Caco-2 (cell line): ENCODE data around the gene SNN. TPM values are rescaled to one million over a fixed set of nuclear protein-coding genes. Genes with fewer than 3 reads are reported as not detected.

Experiments used
- BruUV-seq: library from RNA; stranded (reverse); fragments of 400-500 nt; replicated peaks from 2 replicates; lab custom pipeline; 2021; lab: Mats Ljungman, UMichigan
- CTCF ChIA-PET: fragments of 300-600 bp; sonication (Branson Sonifier 250); formaldehyde crosslinking; loops from one replicate; lab custom pipeline; 2022; ENCODE audit warnings: antibody characterized with exemption; lab: Charles Lee
- POLR2A ChIA-PET: fragments of 300-600 bp; sonication (Branson Sonifier 250); formaldehyde crosslinking; loops from one replicate; lab custom pipeline; 2022; ENCODE audit warnings: antibody characterized with exemption; lab: Charles Lee
- DNase-seq, 2 experiments: peaks; one replicate each; pipeline versions ENCODE4 v3.0.0 to v3.0.0-alpha.2; 2020 to 2022
- H3K27me3 ChIP-seq: replicated peaks from 2 replicates; pipeline ENCODE4 v1.6.0; 2011; ENCODE audit warnings: low read length; ENCODE audit not compliant: control insufficient read depth, insufficient read depth
- H3K36me3 ChIP-seq: 2 replicates; pipeline ENCODE4 v1.5.1; 2011; ENCODE audit warnings: low read length; ENCODE audit not compliant: control insufficient read depth, insufficient read depth
- H3K4me1 ChIP-seq: fragments of 250-450 bp; sonication (Bioruptor Pico); 2 replicates; pipeline ENCODE4 v1.5.1; 2020; ENCODE audit warnings: mild to moderate bottlenecking
- H3K4me3 ChIP-seq: 2 replicates; pipeline ENCODE4 v1.5.1; 2011; ENCODE audit warnings: low read depth, mild to moderate bottlenecking, control low read depth, low read length
- H3K9me3 ChIP-seq: fragments of 250-450 bp; sonication (Bioruptor Pico); 2 replicates; pipeline ENCODE4 v1.5.1; 2020; ENCODE audit warnings: mild to moderate bottlenecking, moderate library complexity
- H3K27ac Mint-ChIP-seq: one replicate; pipeline ENCODE4 v1.8.0; 2022; ENCODE audit warnings: mixed read lengths; ENCODE audit not compliant: unreplicated experiment
- H3K27me3 Mint-ChIP-seq: one replicate; pipeline ENCODE4 v1.8.0; 2022; ENCODE audit warnings: mixed read lengths; ENCODE audit not compliant: insufficient read depth, unreplicated experiment
- H3K36me3 Mint-ChIP-seq: one replicate; pipeline ENCODE4 v1.8.0; 2022; ENCODE audit warnings: mild to moderate bottlenecking, mixed read lengths; ENCODE audit not compliant: insufficient read depth, unreplicated experiment
- H3K4me1 Mint-ChIP-seq: one replicate; pipeline ENCODE4 v1.8.0; 2022; ENCODE audit warnings: low read depth, mixed read lengths; ENCODE audit not compliant: unreplicated experiment
- H3K4me3 Mint-ChIP-seq: one replicate; pipeline ENCODE4 v1.8.0; 2022; ENCODE audit warnings: mild to moderate bottlenecking, moderate library complexity, mixed read lengths; ENCODE audit not compliant: unreplicated experiment
- H3K9me3 Mint-ChIP-seq: one replicate; pipeline ENCODE4 v1.8.0; 2022; ENCODE audit warnings: mixed read lengths; ENCODE audit not compliant: unreplicated experiment
- CTCF ChIP-seq, 2 experiments: fragments of 200-600 bp in 1 of 2; IDR thresholded peaks; 1 replicate in 1 of 2; 2 replicates in 1 of 2; pipeline versions ENCODE4 v1.5.1 to v1.8.0; 2011 to 2022; ENCODE audit warnings: antibody characterized with exemption in 1 of 2, control low read depth in 1 of 2, inconsistent platforms in 1 of 2, low read depth in 1 of 2, low read length in 1 of 2, mild to moderate bottlenecking in 1 of 2, moderate library complexity in 1 of 2; ENCODE audit not compliant: insufficient read depth in 1 of 2, severe bottlenecking in 1 of 2, unreplicated experiment in 1 of 2
- intact Hi-C: fragments of 100-400 bp; cut with micrococcal nuclease; formaldehyde crosslinking; loops from one replicate; pipeline ENCODE4 v1.10.0; 2022; ENCODE audit not compliant: unreplicated experiment
- total RNA-seq: library from RNA; stranded (reverse); gene quantifications from 2 replicates; pipeline ENCODE4 v1.2.3, GENCODE V29; 2022

Gene SNN
- total RNA-seq, 1 experiment from 2014 or later = 12.8 TPM

GRCh38 chr16:11677959-11678881, 10.0 kb downstream of the SNN start:
- Histone ChIP-seq H3K9me3 (no peaks in the 10 kb centered on the region), H3K27me3 (no peaks in the 10 kb centered on the region), H3K4me1 (peaks cover 13% of the 10 kb centered on the region), H3K36me3 (peaks cover 5% of the 10 kb centered on the region), H3K4me3 (no peak overlapping the region)
- intact Hi-C loops = no loop called here
- POLR2A ChIA-PET = no interaction called here
- Mint-ChIP-seq H3K9me3 (no peaks in the 10 kb centered on the region), H3K27me3 (no peaks in the 10 kb centered on the region), H3K4me1 (peaks cover 6% of the 10 kb centered on the region), H3K4me3 (no peak overlapping the region), H3K27ac (no peak overlapping the region), H3K36me3 (peaks cover 48% of the 10 kb centered on the region)
- CTCF ChIA-PET = no interaction called here
- no peak for TF ChIP-seq CTCF (IDR thresholded peaks at IDR 0.05; ENCODE audit: insufficient read depth in 1 of 2, low read depth in 1 of 2, low read length in 1 of 2, severe bottlenecking in 1 of 2, unreplicated experiment in 1 of 2)
- DNase-seq = no peak
- no TSS peak for BruUV-seq

GRCh38 chr16:11679250-11679649, 11.0 kb downstream of the SNN start:
- Histone ChIP-seq H3K4me3 (no peak overlapping the region), H3K4me1 (peaks cover 13% of the 10 kb centered on the region), H3K36me3 (peaks cover 5% of the 10 kb centered on the region), H3K9me3 (no peaks in the 10 kb centered on the region), H3K27me3 (no peaks in the 10 kb centered on the region)
- H3K9me3 Mint-ChIP-seq = no peaks in the 10 kb centered on the region
- no peak overlapping the region for H3K27ac Mint-ChIP-seq
- TF ChIP-seq CTCF (IDR thresholded peaks at IDR 0.05; ENCODE audit: insufficient read depth in 1 of 2, low read depth in 1 of 2, low read length in 1 of 2, severe bottlenecking in 1 of 2, unreplicated experiment in 1 of 2) = no peak
- intact Hi-C loops = no loop called here
- H3K36me3 Mint-ChIP-seq = peaks cover 57% of the 10 kb centered on the region
- H3K4me1 Mint-ChIP-seq = peaks cover 6% of the 10 kb centered on the region
- POLR2A ChIA-PET = no interaction called here
- BruUV-seq = no TSS peak
- CTCF ChIA-PET = no interaction called here
- no peak overlapping the region for H3K4me3 Mint-ChIP-seq
- H3K27me3 Mint-ChIP-seq = no peaks in the 10 kb centered on the region
- no peak for DNase-seq

- TF ChIP-seq CTCF (IDR thresholded peaks at IDR 0.05; ENCODE audit: insufficient read depth in 1 of 2, low read depth in 1 of 2, low read length in 1 of 2, severe bottlenecking in 1 of 2, unreplicated experiment in 1 of 2) = no peak
- peaks cover 59% of the 10 kb centered on the region for H3K36me3 Mint-ChIP-seq
- no peaks in the 10 kb centered on the region for H3K9me3 Mint-ChIP-seq
- no peak for DNase-seq
- H3K27me3 Mint-ChIP-seq = no peaks in the 10 kb centered on the region
- H3K27me3 ChIP-seq = no peaks in the 10 kb centered on the region
- intact Hi-C loops = no loop called here
- peaks cover 9% of the 10 kb centered on the region for H3K4me1 ChIP-seq
- no peak overlapping the region for H3K27ac Mint-ChIP-seq
- POLR2A ChIA-PET = interaction anchor here (0.6 kb wide), 1 partner anchor 94 kb away, joined by 5 read pairs; the partner anchor contains the start of gene LITAF
- H3K36me3 ChIP-seq = peaks cover 5% of the 10 kb centered on the region
- H3K9me3 ChIP-seq = no peaks in the 10 kb centered on the region
- BruUV-seq = no TSS peak
- no peak overlapping the region for H3K4me3 ChIP-seq
- CTCF ChIA-PET = no interaction called here
- no peak overlapping the region for H3K4me3 Mint-ChIP-seq
- peaks cover under 1% of the 10 kb centered on the region for H3K4me1 Mint-ChIP-seq
Observed at GRCh38 chr16:11679941-11680911, 12.0 kb downstream of the SNN start.
